Central memory CD4-positive, alpha-beta T cell (primary cell): ENCODE data around the gene PLAU.
"Not testable (repeated sequence)": the region's sequence is repeated elsewhere in the genome, so short reads cannot be mapped to it uniquely, and the experiment has no call there.

ENCODE experiments used
- DNase-seq: peaks from one replicate; pipeline ENCODE4 v3.0.0; 2022

Gene PLAU

GRCh38 chr10:73955719-73956118 lies 44.8 kb downstream of the PLAU start:
- DNase-seq, result no peak

DNA sequence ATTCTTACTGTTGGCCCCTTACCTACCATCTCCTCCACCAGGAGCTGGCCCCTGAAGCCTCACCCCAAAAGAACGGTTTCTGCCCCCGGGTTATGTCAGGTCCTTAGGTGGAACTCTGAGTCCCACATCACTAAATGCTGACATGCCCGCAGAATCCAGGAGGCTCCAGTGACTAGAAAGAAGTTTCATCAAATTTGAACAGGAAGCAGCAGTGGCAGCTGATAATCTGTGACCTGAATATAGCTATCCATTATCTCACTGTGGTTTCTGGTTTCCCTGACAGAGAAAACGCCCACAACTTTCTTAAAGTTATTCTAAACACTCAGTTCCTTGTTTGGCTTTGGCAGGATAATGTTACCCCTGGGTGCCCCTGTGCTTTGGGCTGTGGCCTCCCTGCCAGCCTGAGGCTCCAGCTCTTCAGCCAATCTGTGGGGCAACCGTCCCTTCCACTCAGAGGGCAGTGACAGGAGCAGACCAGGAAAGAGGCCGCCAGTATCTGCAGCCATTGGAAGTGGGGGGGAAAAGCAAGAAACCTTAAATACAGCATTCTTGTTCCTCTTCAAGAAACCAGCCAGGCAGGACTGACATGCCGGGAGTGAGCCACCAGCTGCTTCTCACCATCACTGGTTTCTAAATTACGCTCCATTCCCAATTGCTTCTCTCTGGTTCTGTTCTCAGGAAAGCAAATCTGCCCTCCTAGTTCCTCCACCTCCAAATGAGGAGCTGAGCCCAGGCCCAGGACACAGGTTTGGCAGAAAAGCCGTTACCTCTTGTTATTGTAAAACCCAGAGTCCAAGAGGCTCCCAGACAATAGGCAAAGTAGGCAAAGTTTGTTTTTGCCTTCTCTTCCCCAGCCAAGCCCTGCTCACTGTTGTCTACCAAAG lies 45.8 kb downstream of the PLAU start:
- peak; percentile 74 for DNase-seq

DNA sequence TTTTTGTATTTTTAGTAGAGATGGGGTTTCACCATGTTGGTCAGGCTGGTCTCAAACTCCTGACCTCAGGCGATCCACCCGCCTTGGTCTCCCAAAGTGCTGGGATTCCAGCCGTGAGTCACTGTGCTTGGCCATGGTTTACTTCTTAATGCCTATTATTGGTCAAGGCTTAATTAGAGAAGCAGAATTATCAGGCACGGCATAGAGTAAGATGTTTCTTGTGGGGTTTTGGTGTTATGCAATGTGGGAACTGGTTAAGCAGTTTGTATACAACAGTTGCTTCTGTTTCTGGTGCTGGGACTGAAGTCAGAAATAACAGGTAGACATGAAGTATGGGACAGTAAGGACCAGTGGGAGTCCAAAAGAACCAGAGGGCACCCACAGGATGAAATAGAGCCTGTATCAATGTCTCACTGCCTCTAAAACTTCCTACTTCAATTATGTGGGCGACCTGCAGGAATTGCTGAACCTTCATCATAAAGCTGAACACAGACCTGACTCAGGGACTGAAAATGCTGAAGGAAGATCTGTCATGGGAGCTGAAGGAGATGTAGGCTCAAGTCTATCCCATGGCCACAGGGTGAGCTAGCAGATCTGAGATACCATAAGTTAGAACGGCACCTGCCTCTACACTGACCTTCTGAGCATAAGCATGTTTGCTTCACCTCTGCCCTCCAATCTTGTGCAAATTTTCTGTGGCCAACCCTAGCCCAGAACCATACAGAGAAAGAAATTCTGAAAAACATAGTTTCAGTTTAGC lies 48.7 kb downstream of the PLAU start:
- no peak for DNase-seq

- no peak for DNase-seq
Measured at GRCh38 chr10:73962386-73962785, 51.5 kb downstream of the PLAU start.

DNA sequence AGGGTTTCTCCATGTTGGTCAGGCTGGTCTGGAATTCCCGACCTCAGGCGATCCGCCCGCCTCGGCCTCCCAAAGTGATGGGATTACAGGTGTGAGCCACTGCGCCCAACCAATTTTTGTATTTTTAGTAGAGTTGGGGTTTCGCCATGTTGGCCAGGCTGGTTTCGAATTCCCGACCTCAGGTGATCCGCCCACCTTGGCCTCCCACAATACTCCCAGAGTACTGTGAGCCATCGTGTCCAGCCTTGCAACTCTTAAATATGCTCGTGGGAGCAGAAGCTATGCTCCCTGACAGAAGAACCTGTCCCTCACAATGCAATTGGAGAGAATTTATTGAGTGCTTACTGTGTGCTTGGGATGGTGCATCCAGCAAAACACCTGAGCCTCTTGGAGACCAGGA lies 52.6 kb downstream of the PLAU start:
- DNase-seq, result not testable (repeated sequence)

- no peak for DNase-seq
Measured at GRCh38 chr10:73964743-73965142, 53.8 kb downstream of the PLAU start.

GRCh38 chr10:73965267-73965889 lies 54.4 kb downstream of the PLAU start:
- DNase-seq, result not testable (repeated sequence)

GRCh38 chr10:73965890-73966768 lies 55.2 kb downstream of the PLAU start:
- DNase-seq, result no peak

DNA sequence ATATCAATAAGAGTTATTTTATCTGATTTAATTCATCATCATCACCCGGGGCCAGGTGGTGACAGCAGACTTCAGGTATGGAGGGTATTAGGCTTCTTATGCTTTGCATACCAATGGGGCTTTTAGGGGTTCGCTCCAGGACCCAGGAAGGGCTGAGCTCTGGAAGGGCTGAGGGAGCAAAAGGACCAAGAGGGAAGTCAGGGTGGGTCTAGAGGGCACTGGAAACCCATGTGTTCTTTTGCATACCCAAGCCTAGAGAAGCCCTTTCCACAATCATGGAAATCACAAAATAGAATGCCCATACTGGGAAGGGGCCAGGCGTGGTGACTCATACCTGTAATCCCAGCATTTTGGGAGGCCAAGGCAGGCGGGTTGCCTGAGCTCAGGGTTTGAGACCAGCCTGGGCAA lies 56.1 kb downstream of the PLAU start:
- DNase-seq, result no peak
